GM12878 (cell line): ENCODE data around the gene TRAF3IP3. TPM values are rescaled to one million over a fixed set of nuclear protein-coding genes. Genes with fewer than 3 reads are reported as not detected.

Experiments
- ATAC-seq: fragments of 200-7000 bp; cut with Tn5 transposase; 3 replicates; pipeline ENCODE4 v1.9.1; 2020; ENCODE audit warnings: mild to moderate bottlenecking, moderate library complexity
- BruUV-seq: library from RNA; stranded (reverse); fragments of 400-500 nt; replicated peaks from 2 replicates; lab custom pipeline; 2021; lab: Mats Ljungman, UMichigan
- CTCF ChIA-PET: fragments of 300-600 bp; sonication (Branson Sonifier 250); formaldehyde crosslinking; extraction: SDS; loops from one replicate; lab custom pipeline; 2021; ENCODE audit warnings: inconsistent platforms; lab: Yijun Ruan, JAX
- POLR2A ChIA-PET: fragments of 350-600 bp; formaldehyde crosslinking; extraction: SDS; loops from one replicate; lab custom pipeline; 2021; ENCODE audit warnings: inconsistent platforms; lab: Charles Lee
- RAD21 ChIA-PET: fragments of 300-600 bp; sonication (Branson Sonifier 250); formaldehyde crosslinking; loops from one replicate; lab custom pipeline; 2023; ENCODE audit warnings: antibody characterized with exemption; ENCODE audit not compliant: unreplicated experiment; lab: Charles Lee
- SMC1A ChIA-PET: fragments of 300-600 bp; sonication (Branson Sonifier 250); formaldehyde crosslinking; loops from one replicate; lab custom pipeline; 2023; ENCODE audit not compliant: unreplicated experiment, uncharacterized antibody; lab: Charles Lee
- DNase-seq: peaks from one replicate; pipeline ENCODE4 v3.0.0-alpha.2; 2011; ENCODE audit warnings: low read depth, low spot score
- FAIRE-seq: peaks from 3 replicates; lab custom pipeline; 2011; peaks lifted over from hg19 to GRCh38; lab: Jason Lieb, UNC
- H2AFZ ChIP-seq: 2 replicates; pipeline ENCODE4 v1.6.0; 2011; ENCODE audit warnings: low read depth, low read length, control low read depth; ENCODE audit not compliant: control insufficient read depth
- H3K27ac ChIP-seq: 2 replicates; pipeline ENCODE4 v1.5.1; 2011; ENCODE audit warnings: control low read depth; ENCODE audit not compliant: control insufficient read depth, insufficient read depth
- H3K27me3 ChIP-seq, 2 experiments: replicated peaks in 1 of 2; 2 replicates each; pipeline versions ENCODE4 v1.6.0 to v1.6.1; 2011; ENCODE audit warnings: low read length in 1 of 2; ENCODE audit not compliant: control insufficient read depth in 2 of 2, insufficient read depth in 2 of 2
- H3K36me3 ChIP-seq, 2 experiments: 2 replicates each; pipeline ENCODE4 v1.5.1; 2011; ENCODE audit warnings: low read length in 1 of 2; ENCODE audit not compliant: control insufficient read depth in 2 of 2, insufficient read depth in 2 of 2
- H3K4me1 ChIP-seq: 2 replicates; pipeline ENCODE4 v1.6.1; 2011; ENCODE audit warnings: mild to moderate bottlenecking, low read length, moderate library complexity, mixed read lengths; ENCODE audit not compliant: control insufficient read depth, insufficient read depth
- H3K4me2 ChIP-seq: 2 replicates; pipeline ENCODE4 v1.6.0; 2011; ENCODE audit warnings: control low read depth; ENCODE audit not compliant: control insufficient read depth, insufficient read depth
- H3K4me3 ChIP-seq: fragments of 200-600 bp; sonication (generic); 2 replicates; pipeline ENCODE4 v1.5.1; 2016
- H3K79me2 ChIP-seq: 2 replicates; pipeline ENCODE4 v1.6.0; 2011; ENCODE audit warnings: low read length; ENCODE audit not compliant: control insufficient read depth, insufficient read depth
- H3K9ac ChIP-seq: 2 replicates; pipeline ENCODE4 v1.8.0; 2011; ENCODE audit warnings: low read length, control low read depth, mixed read lengths; ENCODE audit not compliant: control insufficient read depth, insufficient read depth
- H3K9me3 ChIP-seq: replicated peaks from 3 replicates; pipeline ENCODE4 v1.5.1; 2011; ENCODE audit warnings: mild to moderate bottlenecking, low read length; ENCODE audit not compliant: control insufficient read depth, insufficient read depth
- H4K20me1 ChIP-seq: 2 replicates; pipeline ENCODE4 v1.6.0; 2011; ENCODE audit not compliant: control insufficient read depth, insufficient read depth
- ATF7 ChIP-seq: fragments of 450-650 bp; IDR thresholded peaks from 2 replicates; pipeline ENCODE4 v1.6.1; 2016; ENCODE audit warnings: low read depth, mild to moderate bottlenecking
- CBX3 ChIP-seq: fragments of 200-600 bp; sonication (generic); IDR thresholded peaks from 2 replicates; pipeline ENCODE4 v1.6.1; 2016; ENCODE audit warnings: low read depth, borderline replicate concordance
- CREB1 ChIP-seq: IDR thresholded peaks from 2 replicates; pipeline ENCODE4 v1.6.1; 2012; ENCODE audit warnings: low read depth, mild to moderate bottlenecking, inconsistent platforms
- ELK1 ChIP-seq: IDR thresholded peaks from 2 replicates; pipeline ENCODE4 v1.6.1; 2012; ENCODE audit warnings: low read depth, low read length, improper control_type of control experiment
- EP300 ChIP-seq, 2 experiments: fragments of 150-350 bp in 1 of 2; IDR thresholded peaks; 2 replicates each; pipeline ENCODE4 v1.6.1; 2011 to 2012; ENCODE audit warnings: low read depth in 2 of 2, low read length in 2 of 2, borderline replicate concordance in 1 of 2, improper control_type of control experiment in 1 of 2, inconsistent platforms in 1 of 2; ENCODE audit not compliant: control insufficient read depth in 1 of 2
- ESRRA ChIP-seq: IDR thresholded peaks from 2 replicates; pipeline ENCODE4 v1.6.1; 2012; ENCODE audit warnings: mild to moderate bottlenecking, low read length, improper control_type of control experiment
- FOS ChIP-seq: IDR thresholded peaks from 3 replicates; pipeline ENCODE4 v1.6.1; 2011; ENCODE audit warnings: borderline replicate concordance; ENCODE audit not compliant: insufficient read length; ENCODE audit errors: extremely low read depth
- IRF4 ChIP-seq: IDR thresholded peaks from 2 replicates; pipeline ENCODE4 v1.6.1; 2011; ENCODE audit warnings: low read depth, low read length
- KLF5 ChIP-seq: fragments of 450-650 bp; IDR thresholded peaks from 2 replicates; pipeline ENCODE4 v1.6.1; 2014; ENCODE audit warnings: mild to moderate bottlenecking; ENCODE audit not compliant: partially characterized antibody
- POLR2A ChIP-seq: IDR thresholded peaks from 2 replicates; pipeline ENCODE4 v1.6.1; 2011; ENCODE audit warnings: low read depth, mild to moderate bottlenecking, low read length
- POLR2AphosphoS5 ChIP-seq: IDR thresholded peaks from 2 replicates; pipeline ENCODE4 v1.6.1; 2011; ENCODE audit warnings: mild to moderate bottlenecking, low read length, inconsistent platforms
- RAD51 ChIP-seq: fragments of 450-650 bp; IDR thresholded peaks from 2 replicates; pipeline ENCODE4 v1.6.1; 2016; ENCODE audit warnings: moderate library complexity, mild to moderate bottlenecking, inconsistent platforms
- RB1 ChIP-seq: fragments of 450-650 bp; formaldehyde crosslinking; IDR thresholded peaks from 2 replicates; pipeline ENCODE4 v1.6.1; 2017; ENCODE audit warnings: mild to moderate bottlenecking, borderline replicate concordance
- RBBP5 ChIP-seq: fragments of 200-600 bp; sonication (generic); conservative IDR thresholded peaks from 2 replicates; pipeline ENCODE4 v1.6.1; 2016
- RCOR1 ChIP-seq: conservative IDR thresholded peaks from 2 replicates; pipeline ENCODE4 v1.6.1; 2012; ENCODE audit warnings: low read depth, low read length, improper control_type of control experiment
- RELB ChIP-seq: fragments of 450-650 bp; IDR thresholded peaks from 2 replicates; pipeline ENCODE4 v1.6.1; 2017; ENCODE audit warnings: low read depth, mild to moderate bottlenecking, moderate library complexity
- SREBF1 ChIP-seq: IDR thresholded peaks from 2 replicates; pipeline ENCODE4 v1.6.1; 2012; ENCODE audit warnings: mild to moderate bottlenecking, low read length
- SUPT20H ChIP-seq: IDR thresholded peaks from 2 replicates; pipeline ENCODE4 v1.6.1; 2011; ENCODE audit warnings: low read depth, mild to moderate bottlenecking, low read length, moderate library complexity, borderline replicate concordance; ENCODE audit not compliant: control insufficient read depth
- SUZ12 ChIP-seq: fragments of 200-600 bp; sonication (generic); IDR thresholded peaks from one replicate; pipeline ENCODE4 v1.6.1; 2018; ENCODE audit warnings: antibody characterized with exemption, mild to moderate bottlenecking; ENCODE audit not compliant: unreplicated experiment
- WRNIP1 ChIP-seq: IDR thresholded peaks from 2 replicates; pipeline ENCODE4 v1.6.1; 2011; ENCODE audit warnings: low read depth, low read length, improper control_type of control experiment, borderline replicate concordance
- YBX1 ChIP-seq: fragments of 450-650 bp; IDR thresholded peaks from 2 replicates; pipeline ENCODE4 v1.6.1; 2016; ENCODE audit warnings: antibody characterized with exemption
- YY1 ChIP-seq: IDR thresholded peaks from 2 replicates; pipeline ENCODE4 v1.6.1; 2011; ENCODE audit warnings: low read depth, mild to moderate bottlenecking, low read length
- WGBS: methylation state at CpG from one replicate; pipeline ENCODE4 v1.1.6; 2016; ENCODE audit warnings: low lambda C conversion rate; ENCODE audit not compliant: insufficient replicate concordance, insufficient coverage; ENCODE audit errors: missing lambda C conversion rate; 5-methylcytosine and 5-hydroxymethylcytosine counted together
- in situ Hi-C: fragments of 300-500 bp; cut with MboI; formaldehyde crosslinking; loops from 9 replicates; pipeline ENCODE4 v1.14.3; 2018; ENCODE audit warnings: mixed read lengths
- intact Hi-C: fragments of 100-400 bp; cut with micrococcal nuclease; formaldehyde crosslinking; loops from one replicate; pipeline ENCODE4 v1.14.2; 2022; ENCODE audit not compliant: unreplicated experiment
- polyA plus RNA-seq, 11 experiments: library from polyadenylated mRNA; depleted of rRNA in 4 of 11; unstranded in 6 of 11; stranded (reverse) in 5 of 11; fragments of >200 nt; fragmentation: Nextera tagmentation in 4 of 11; fragmentation: Illumina TruSeq in 1 of 11; extraction: Ambion mirVana in 4 of 11; extraction: Trizol in 1 of 11; gene quantifications; 1 replicate in 1 of 11; 2 replicates in 10 of 11; pipeline versions ENCODE4 v1.2.1 to v1.2.3, GENCODE V29; 2011 to 2016; ENCODE audit warnings: inconsistent platforms in 2 of 11, missing spikeins in 2 of 11, low read depth in 1 of 11
- total RNA-seq, 4 experiments: library from RNA; depleted of rRNA in 3 of 4; stranded (reverse); fragments of >200 nt in 3 of 4; fragmentation: Illumina TruSeq in 1 of 4; extraction: Trizol in 1 of 4; gene quantifications; 2 replicates each; pipeline versions ENCODE4 v1.2.1 to v1.2.3, GENCODE V29; 2013 to 2021

Gene TRAF3IP3
- total and polyA plus RNA-seq, 10 of the 15 experiments (the other 5 are each of a cell fraction or from before 2014, with no cell fraction given), result 61.6 to 121 (median 96.5) TPM

DNA sequence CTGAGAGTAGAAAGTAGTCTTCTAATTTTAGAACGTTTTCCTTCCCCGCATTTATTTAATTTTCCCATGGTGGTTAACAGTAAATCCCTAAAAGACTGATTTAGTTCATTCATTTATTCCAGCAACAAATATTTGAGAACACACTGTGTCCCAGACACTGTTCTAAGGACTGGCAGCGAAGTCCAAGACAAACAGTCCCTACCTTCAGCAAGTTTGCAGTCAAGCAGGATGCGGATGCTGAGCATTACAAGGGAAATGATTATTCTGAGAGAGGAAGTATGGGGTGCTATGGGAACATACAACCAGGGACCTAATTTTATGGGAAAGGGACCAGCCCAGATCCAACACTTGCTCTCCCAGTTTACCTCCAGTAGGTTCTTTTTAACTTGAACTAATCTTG is 29.7 kb downstream of the TRAF3IP3 start (continued):
- TF ChIP-seq ATF7, result no peak
- TF ChIP-seq RBBP5, result no peak
- no peak for TF ChIP-seq YBX1
- TF ChIP-seq YY1, result no peak
- TF ChIP-seq SUPT20H, result no peak
- TF ChIP-seq CREB1, result no peak
- TF ChIP-seq SUZ12, result no peak
- TF ChIP-seq SREBF1, result no peak
- no peak for TF ChIP-seq EP300 (IDR thresholded peaks at IDR 0.05; ENCODE audit: borderline replicate concordance in 1 of 2, control insufficient read depth in 1 of 2, low read depth in 2 of 2, low read length in 2 of 2)
- no peak for TF ChIP-seq FOS
- TF ChIP-seq POLR2A, result no peak
- TF ChIP-seq ELK1, result no peak
- TF ChIP-seq CBX3, result no peak

DNA sequence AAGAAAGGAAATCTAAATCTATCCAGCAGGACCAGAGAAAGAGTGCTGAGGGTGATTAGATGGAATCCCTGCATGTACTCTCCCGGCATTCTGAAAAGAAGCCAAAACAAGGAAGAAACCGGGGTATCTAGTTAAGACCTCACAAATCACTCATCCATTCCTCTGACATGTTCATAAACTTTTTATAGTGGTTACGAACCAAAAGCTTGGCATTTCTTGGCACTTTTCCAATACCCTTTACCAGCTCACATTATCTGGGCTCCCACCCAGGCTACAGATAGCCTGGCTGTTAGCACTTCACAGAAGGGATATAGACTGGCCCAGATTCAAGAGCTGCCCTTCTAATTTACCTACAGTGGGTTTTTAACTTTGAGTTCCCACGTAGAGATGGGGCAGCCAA is 30.3 kb downstream of the TRAF3IP3 start:
- no peak for DNase-seq
- POLR2A ChIA-PET, result interaction anchor here (1.9 kb wide), 1 partner anchor 22 kb away, joined by 5 read pairs; no protein-coding TSS in a partner anchor
- H3K36me3 ChIP-seq, result no peaks in the 10 kb centered on the region; a peak in 1 of 4 replicates
- TF ChIP-seq RB1, result no peak
- TF ChIP-seq IRF4, result no peak
- no peak for TF ChIP-seq WRNIP1
- TF ChIP-seq RAD51, result no peak
- no peak for TF ChIP-seq POLR2AphosphoS5
- TF ChIP-seq RCOR1, result no peak
- TF ChIP-seq RELB, result no peak
- TF ChIP-seq KLF5, result no peak
- TF ChIP-seq ESRRA, result no peak

More for the DNA sequence above, 30.3 kb downstream of the TRAF3IP3 start:
- WGBS, result 74% methylated on average over 4 of the region's 4 CpGs
- intact Hi-C loops, result no loop called here
- no TSS peak for BruUV-seq
- ChIA-PET SMC1A (interaction anchor here (0.7 to 4.1 kb wide), 9 partner anchors 12 to 39 kb away, joined by 3 to 31 read pairs (median 4); no protein-coding TSS in a partner anchor), CTCF (interaction anchor here (0.6 to 6.0 kb wide), 9 partner anchors 12 to 42 kb away, joined by 3 to 72 read pairs (median 4); partner anchors contain the start of gene UTP25), RAD21 (interaction anchor here (2.9 kb wide), 1 partner anchor 18 kb away, joined by 16 read pairs; no protein-coding TSS in a partner anchor)
- ATAC-seq, result no peak
- H3K79me2 ChIP-seq, result peaks cover 7% of the 10 kb centered on the region
- 0 out of 2 replicates have a peak, but pooled peaks cover 2% of the 10 kb centered on the region for H3K4me1 ChIP-seq
- H3K4me2 ChIP-seq, result no peak overlapping the region
- H3K4me3 ChIP-seq, result no peak overlapping the region
- FAIRE-seq, result no peak
- no peaks in the 10 kb centered on the region; the same call in 1 of the 3 replicates for H3K9me3 ChIP-seq
- H3K9ac ChIP-seq, result no peak overlapping the region
- in situ Hi-C loops, result no loop called here
- no peak overlapping the region for H2AFZ ChIP-seq
- H3K27me3 ChIP-seq, result no peaks in the 10 kb centered on the region; a peak in 1 of 4 replicates
- H4K20me1 ChIP-seq, result no peaks in the 10 kb centered on the region
- no peak overlapping the region for H3K27ac ChIP-seq
